Gastrocnemius medialis (tissue), 4 donors: Measurements from ENCODE around the gene CD48. TPM values are rescaled to one million over a fixed set of nuclear protein-coding genes. Genes with fewer than 3 reads are reported as not detected.

Source experiments
- ATAC-seq, 2 donors: fragments of 150-250 bp; one replicate each; pipeline ENCODE4 v1.9.1; 2016
- DNase-seq, 2 donors: peaks; one replicate each; pipeline ENCODE4 v3.0.0-alpha.2; 2019
- H3K27ac ChIP-seq, 4 donors: fragments of 200-600 bp; sonication (generic); 1 replicate in 1 of 4; 2 replicates in 3 of 4; pipeline ENCODE4 v1.5.1; 2016 to 2018; ENCODE audit warnings: mild to moderate bottlenecking in 2 of 4, moderate library complexity in 1 of 4
- H3K27me3 ChIP-seq, 3 donors: fragments of 200-600 bp; sonication (generic) in 2 of 3; 1 replicate in 1 of 3; 2 replicates in 2 of 3; pipeline versions ENCODE4 v1.5.1 to v1.6.0; 2016 to 2019; ENCODE audit warnings: mild to moderate bottlenecking in 1 of 3, moderate library complexity in 1 of 3
- H3K36me3 ChIP-seq, 2 donors: fragments of 200-600 bp; sonication (generic) in 1 of 2; one replicate each; pipeline ENCODE4 v1.5.1; 2017 to 2018
- H3K4me1 ChIP-seq, 2 donors: fragments of 200-600 bp; sonication (generic) in 1 of 2; one replicate each; pipeline ENCODE4 v1.5.1; 2016 to 2017; ENCODE audit warnings: mild to moderate bottlenecking in 2 of 2
- H3K4me3 ChIP-seq, 4 donors: fragments of 200-600 bp; sonication (generic) in 3 of 4; 1 replicate in 1 of 4; 2 replicates in 3 of 4; pipeline ENCODE4 v1.5.1; 2016 to 2019; ENCODE audit warnings: mild to moderate bottlenecking in 2 of 4
- H3K9me3 ChIP-seq, 3 donors: fragments of 200-600 bp; sonication (generic) in 2 of 3; 1 replicate in 1 of 3; 2 replicates in 2 of 3; pipeline ENCODE4 v1.5.1; 2016 to 2019
- CTCF ChIP-seq, 5 experiments: fragments of 450-650 bp in 3 of 5; fragments of 200-600 bp in 2 of 5; sonication (generic) in 2 of 5; IDR thresholded peaks in 4 of 5; conservative IDR thresholded peaks in 1 of 5; 1 replicate in 4 of 5; 2 replicates in 1 of 5; pipeline ENCODE4 v1.5.1; 2016 to 2019; ENCODE audit warnings: antibody characterized with exemption in 5 of 5, mild to moderate bottlenecking in 3 of 5, moderate library complexity in 3 of 5
- POLR2A ChIP-seq, 2 donors: fragments of 450-650 bp; IDR thresholded peaks; one replicate each; pipeline ENCODE4 v1.6.1; 2017; ENCODE audit warnings: antibody characterized with exemption in 2 of 2, mild to moderate bottlenecking in 2 of 2, moderate library complexity in 2 of 2
- in situ Hi-C, 4 donors: fragments of 200-750 bp; cut with MboI; loops; one replicate each; pipeline versions ENCODE4 v1.15.0 to v1.8.0; 2017; ENCODE audit warnings: low sequenced_read_pairs in 4 of 4
- intact Hi-C: fragments of 100-400 bp; cut with DNase I; formaldehyde crosslinking; loops from one replicate; pipeline ENCODE4 v1.15.1; 2023; ENCODE audit warnings: low total_unique reads
- total RNA-seq, 4 donors: library from RNA; depleted of rRNA; stranded (reverse); fragments of >200 nt; gene quantifications; one replicate each; pipeline versions ENCODE4 v1.1.0 to v1.2.3, GENCODE V29; 2016

CD48 gene
- total RNA-seq, 4 donors from 2014 or later = 0.62 to 1.3 TPM; not detected in 2

GRCh38 chr1:160708801-160709200, 2.8 kb downstream of the CD48 start:
- ATAC-seq (no peak), DNase-seq (no peak)
- Histone ChIP-seq H3K9me3 (no peaks in the 10 kb centered on the region), H3K4me3 (no peak overlapping the region), H3K27ac (no peak overlapping the region), H3K4me1 (no peaks in the 10 kb centered on the region), H3K27me3 (no peaks in the 10 kb centered on the region), H3K36me3 (no peaks in the 10 kb centered on the region)
- TF ChIP-seq CTCF (IDR thresholded peaks at IDR 0.05 in 4 of 5, conservative IDR thresholded peaks at IDR 0.05 in 1 of 5) (no peak), POLR2A (IDR thresholded peaks at IDR 0.05) (no peak)
- intact Hi-C loops (no loop called here), in situ Hi-C loops (no loop called here)

- H3K27ac ChIP-seq = no peak overlapping the region
- no peaks in the 10 kb centered on the region for H3K9me3 ChIP-seq
- no peak overlapping the region for H3K4me3 ChIP-seq
- no peak for TF ChIP-seq POLR2A (IDR thresholded peaks at IDR 0.05)
- TF ChIP-seq CTCF (IDR thresholded peaks at IDR 0.05 in 4 of 5, conservative IDR thresholded peaks at IDR 0.05 in 1 of 5) = no peak
- no peaks in the 10 kb centered on the region for H3K4me1 ChIP-seq
- H3K27me3 ChIP-seq = no peaks in the 10 kb centered on the region
- intact Hi-C loops = no loop called here
- no peak for ATAC-seq
- DNase-seq = no peak
- in situ Hi-C loops = no loop called here
- no peaks in the 10 kb centered on the region for H3K36me3 ChIP-seq
These were observed 3.5 kb downstream of the CD48 start for GRCh38 chr1:160708118-160708517.

GRCh38 chr1:160707236-160708064, 4.2 kb downstream of the CD48 start:
- no peak for DNase-seq
- no peaks in the 10 kb centered on the region for H3K4me1 ChIP-seq
- intact Hi-C loops = no loop called here
- in situ Hi-C loops = no loop called here
- TF ChIP-seq POLR2A (IDR thresholded peaks at IDR 0.05) (no peak), CTCF (IDR thresholded peaks at IDR 0.05 in 4 of 5, conservative IDR thresholded peaks at IDR 0.05 in 1 of 5) (no peak)
- no peaks in the 10 kb centered on the region for H3K9me3 ChIP-seq
- H3K27me3 ChIP-seq = no peaks in the 10 kb centered on the region
- no peaks in the 10 kb centered on the region for H3K36me3 ChIP-seq
- no peak for ATAC-seq
- H3K27ac ChIP-seq = no peak overlapping the region
- no peak overlapping the region for H3K4me3 ChIP-seq

- H3K4me3 ChIP-seq = no peak overlapping the region
- H3K27ac ChIP-seq = no peak overlapping the region
- no peaks in the 10 kb centered on the region for H3K4me1 ChIP-seq
These were observed 4.9 kb downstream of the CD48 start for GRCh38 chr1:160706526-160707235.

More at GRCh38 chr1:160706526-160707235, 4.9 kb downstream of the CD48 start:
- in situ Hi-C loops = no loop called here
- ATAC-seq (no peak), DNase-seq (no peak)
- H3K27me3 ChIP-seq = no peaks in the 10 kb centered on the region
- no peaks in the 10 kb centered on the region for H3K36me3 ChIP-seq
- no peak for TF ChIP-seq CTCF (IDR thresholded peaks at IDR 0.05 in 4 of 5, conservative IDR thresholded peaks at IDR 0.05 in 1 of 5)
- TF ChIP-seq POLR2A (IDR thresholded peaks at IDR 0.05) = no peak
- intact Hi-C loops = no loop called here
- H3K9me3 ChIP-seq = no peaks in the 10 kb centered on the region
